Stimulated activated CD8-positive, alpha-beta memory T cell treated with anti-CD3 and anti-CD28 coated beads, Interleukin-4, amount 100 ng/mL, for 24 hours (primary cell): Measurements from ENCODE around the gene NFAM1.

Experiments
- DNase-seq: peaks from one replicate; pipeline ENCODE4 v3.0.0-alpha.2; 2020; ENCODE audit warnings: low read depth

The NFAM1 gene

DNA sequence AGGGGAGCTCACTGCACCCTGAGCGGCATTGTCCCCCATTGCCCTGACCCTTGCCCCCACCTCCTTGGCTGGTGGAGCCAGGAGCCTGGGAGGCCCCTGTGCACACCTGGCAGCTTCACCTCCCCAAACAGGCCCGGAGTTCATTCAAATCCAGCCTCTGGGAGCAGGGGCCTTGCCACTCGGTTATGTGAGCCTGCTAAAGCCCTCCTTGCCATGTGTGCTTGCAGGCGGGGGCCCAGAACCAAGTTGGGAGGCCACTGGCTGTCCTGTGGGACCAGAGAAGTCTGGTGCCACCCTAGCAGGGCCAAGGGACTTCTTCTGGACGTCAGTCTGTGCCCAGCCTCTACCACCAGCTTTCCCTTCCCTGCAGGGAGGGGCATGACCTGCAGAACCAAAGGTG lies 48.9 kb downstream of the NFAM1 start:
- no peak for DNase-seq

GRCh38 chr22:42380769-42381551 lies 51.2 kb downstream of the NFAM1 start:
- no peak for DNase-seq

DNA sequence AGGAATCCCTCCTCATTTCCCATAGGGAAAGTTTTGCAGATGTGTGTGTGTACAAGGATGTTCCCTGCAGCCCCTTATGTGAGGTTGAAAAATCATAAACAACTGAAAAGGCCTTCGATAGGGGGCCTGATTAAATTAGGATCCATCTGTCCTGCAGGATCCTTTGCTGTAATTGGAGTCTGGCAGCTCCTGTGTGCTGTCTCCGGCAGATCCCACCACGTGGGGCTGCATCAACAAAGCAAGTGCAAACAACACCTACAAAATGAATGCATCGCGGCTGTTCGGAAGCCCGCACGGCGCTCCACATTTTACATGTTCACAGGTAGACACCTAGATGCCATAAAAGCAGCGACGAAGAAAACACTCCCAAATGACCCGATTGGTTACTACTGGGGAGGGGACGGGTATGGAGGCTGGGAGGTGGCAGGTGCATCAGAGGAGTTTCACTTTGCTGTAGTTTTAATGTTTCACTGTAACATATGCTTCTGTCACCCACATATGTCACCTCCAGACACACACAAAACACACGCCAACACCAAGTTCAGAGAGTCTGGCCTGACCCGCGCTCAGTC lies 52.2 kb downstream of the NFAM1 start:
- DNase-seq, result no peak

GRCh38 chr22:42376711-42377554 lies 55.3 kb downstream of the NFAM1 start:
- DNase-seq, result no peak

GRCh38 chr22:42375982-42376381 lies 56.2 kb downstream of the NFAM1 start:
- no peak for DNase-seq

DNA sequence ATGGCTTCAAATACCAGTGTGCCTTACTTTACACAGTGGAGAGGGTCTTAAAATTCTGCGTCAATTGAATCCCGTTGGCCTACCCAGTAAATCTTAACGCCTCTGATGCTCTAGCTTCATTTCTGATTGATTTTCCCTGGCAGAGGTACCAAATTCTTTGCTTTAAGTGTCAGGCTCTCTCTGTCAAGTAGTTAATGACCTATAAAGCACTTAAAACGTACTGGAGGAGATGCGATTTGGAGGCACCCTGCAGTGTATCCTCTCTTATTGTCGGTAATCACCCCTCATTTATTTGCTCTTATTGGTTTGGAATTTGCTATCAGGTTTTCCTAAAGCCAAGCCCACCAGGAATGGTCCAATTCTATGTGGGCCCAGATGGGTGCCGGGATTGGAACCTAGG lies 59.2 kb downstream of the NFAM1 start:
- no peak for DNase-seq

DNA sequence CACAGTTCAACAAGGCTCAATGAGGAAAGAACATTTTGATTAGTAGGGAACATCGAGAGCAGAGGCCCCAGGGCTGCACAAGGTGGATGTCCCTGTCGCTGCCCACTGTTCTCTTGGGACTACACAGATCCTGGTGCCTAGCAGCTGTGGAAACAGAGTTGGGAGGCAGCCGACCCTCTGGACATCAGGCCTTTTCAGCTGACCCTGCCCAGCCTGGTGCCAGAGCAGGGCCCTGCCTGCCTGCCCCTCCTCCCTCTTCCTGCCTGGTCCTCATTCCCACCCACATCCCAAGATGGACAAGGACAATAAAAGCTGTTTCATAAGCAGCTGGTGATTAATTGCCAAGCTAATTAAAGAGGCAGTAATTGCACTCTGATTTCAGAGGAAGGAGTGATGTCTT lies 60.7 kb downstream of the NFAM1 start:
- DNase-seq, result no peak

DNA sequence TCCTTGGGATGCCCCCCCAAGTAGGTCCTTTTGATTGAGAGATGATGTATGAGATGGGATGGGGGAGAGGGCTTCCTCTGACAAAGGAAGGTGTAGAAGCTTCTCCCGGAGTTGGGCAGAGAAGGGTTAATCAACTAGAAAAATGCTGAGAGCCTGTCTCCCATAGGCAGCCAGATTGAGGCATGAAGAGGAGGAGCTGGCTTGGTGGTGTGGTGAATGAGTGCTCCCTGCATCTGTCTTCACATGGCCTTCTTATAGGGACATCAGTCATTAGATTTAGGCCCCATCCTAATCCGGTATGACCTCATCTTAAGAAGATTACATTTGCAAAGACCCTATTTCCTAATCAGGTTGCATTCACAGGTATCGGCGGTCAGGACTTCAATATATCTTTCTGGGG lies 61.1 kb downstream of the NFAM1 start:
- DNase-seq, result no peak

- DNase-seq, result peak; percentile 74
Observed at GRCh38 chr22:42369250-42370041, 62.8 kb downstream of the NFAM1 start.

GRCh38 chr22:42368379-42369249 lies 63.6 kb downstream of the NFAM1 start:
- DNase-seq, result peak; percentile 12

DNA sequence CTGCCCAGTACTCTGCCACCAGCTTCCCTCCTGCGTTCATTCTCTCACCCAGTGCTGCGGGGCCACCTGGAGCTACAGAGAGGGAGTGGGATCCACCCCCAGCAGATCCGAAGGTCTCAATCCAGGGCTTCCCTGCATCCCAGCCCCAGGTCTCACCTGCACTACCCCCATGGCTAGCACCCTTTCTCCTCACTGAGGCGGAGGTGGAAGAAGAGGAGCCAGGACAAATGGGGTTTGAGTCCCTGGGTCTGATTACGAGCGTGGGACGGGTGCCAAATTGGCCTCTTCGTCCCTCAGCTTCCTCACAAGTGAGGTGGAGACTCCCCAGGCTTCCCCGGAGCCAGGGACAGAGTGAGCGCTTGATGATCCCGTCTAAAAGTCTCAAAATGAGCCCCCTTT lies 64.2 kb downstream of the NFAM1 start:
- no peak for DNase-seq

- DNase-seq, result no peak
Observed at GRCh38 chr22:42366806-42367581, 65.2 kb downstream of the NFAM1 start.

DNA sequence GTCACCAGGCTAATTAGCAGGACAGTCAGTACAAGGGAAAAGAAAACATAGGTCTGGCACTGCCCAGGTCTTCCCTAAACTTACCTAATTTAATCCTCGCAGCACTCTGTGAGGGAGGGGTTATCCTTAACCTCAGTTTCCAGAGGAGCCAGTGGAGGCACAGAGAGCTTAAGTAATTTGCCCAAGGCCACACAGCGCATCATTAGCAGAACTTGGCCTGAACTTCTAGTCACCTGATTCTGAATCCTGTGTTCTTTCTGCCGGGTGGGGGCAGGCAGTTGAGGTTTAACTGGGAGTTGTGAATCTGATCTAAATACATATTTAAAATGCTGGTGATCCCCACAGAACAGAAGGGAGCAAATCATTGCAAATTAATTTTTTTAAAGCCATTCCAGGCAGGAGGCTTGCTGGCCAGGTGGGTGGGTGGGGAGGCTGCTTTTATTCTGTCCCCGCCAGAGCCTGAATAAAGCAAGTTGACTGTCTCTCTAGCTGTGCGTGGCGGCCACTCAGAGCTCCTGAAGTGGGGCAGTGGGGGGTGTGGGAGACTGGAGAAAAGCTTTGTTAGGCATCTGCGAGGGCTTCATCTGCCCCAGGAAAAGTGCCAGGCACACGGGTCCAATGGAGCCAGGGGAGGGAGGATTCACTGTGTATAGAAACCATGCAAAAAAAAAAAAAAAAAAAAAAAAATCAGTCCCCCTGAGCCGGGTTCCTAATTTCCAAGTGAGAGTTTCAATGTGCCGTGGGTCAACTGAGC lies 66.1 kb downstream of the NFAM1 start:
- DNase-seq, result no peak

GRCh38 chr22:42365111-42365865 lies 66.9 kb downstream of the NFAM1 start:
- no peak for DNase-seq

DNA sequence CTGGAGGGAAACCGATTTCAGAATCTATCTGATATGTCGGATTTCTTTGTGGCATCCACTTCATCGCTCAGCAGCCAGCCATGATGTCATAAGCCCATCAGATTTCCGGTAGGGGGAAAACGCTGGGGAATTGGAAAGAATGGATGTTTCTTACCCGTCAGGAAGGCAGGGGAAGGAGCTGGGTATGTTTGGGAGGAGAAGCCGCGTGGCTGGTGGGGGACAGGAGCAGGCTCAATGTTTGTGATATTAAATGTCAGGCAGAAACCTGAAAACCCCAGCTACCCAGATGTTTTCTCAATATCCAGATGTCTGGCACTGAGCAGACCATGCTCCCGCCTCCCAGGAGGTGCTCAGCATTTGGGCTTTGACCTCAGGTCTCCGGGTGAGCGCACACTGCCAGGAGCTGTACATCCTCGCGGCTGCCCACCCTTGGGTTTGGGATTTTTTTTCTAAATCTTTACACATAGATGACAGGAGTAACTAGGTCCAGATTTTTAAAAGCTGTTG lies 67.5 kb downstream of the NFAM1 start:
- DNase-seq, result no peak

- no peak for DNase-seq
Observed at GRCh38 chr22:42363892-42364291, 68.3 kb downstream of the NFAM1 start.

- DNase-seq, result no peak
Observed at GRCh38 chr22:42361523-42361922, 70.7 kb downstream of the NFAM1 start.

GRCh38 chr22:42360348-42360747 lies 71.9 kb downstream of the NFAM1 start:
- no peak for DNase-seq
